Prostate gland (tissue), 2 donors: ENCODE results near the gene SF1.

ENCODE experiments used
- CTCF ChIP-seq, 4 experiments: fragments of 200-600 bp in 2 of 4; fragments of 450-650 bp in 2 of 4; sonication (generic) in 2 of 4; IDR thresholded peaks; 1 replicate in 3 of 4; 2 replicates in 1 of 4; pipeline ENCODE4 v1.5.1; 2016 to 2019; ENCODE audit warnings: antibody characterized with exemption in 4 of 4, mild to moderate bottlenecking in 2 of 4, moderate library complexity in 2 of 4
- POLR2A ChIP-seq: fragments of 450-650 bp; IDR thresholded peaks from one replicate; pipeline ENCODE4 v1.6.1; 2016; ENCODE audit warnings: antibody characterized with exemption, mild to moderate bottlenecking
- POLR2AphosphoS5 ChIP-seq: sonication (generic); formaldehyde crosslinking; IDR thresholded peaks from one replicate; pipeline ENCODE4 v1.6.1; 2017; ENCODE audit warnings: antibody characterized with exemption

- TF ChIP-seq CTCF (IDR thresholded peaks at IDR 0.05) (no peak), POLR2AphosphoS5 (no peak), POLR2A (no peak)
Measured at GRCh38 chr11:64720640-64721358, 57.5 kb downstream of the SF1 start.
